ENCODE measurements around the gene FNDC3B.

Gene FNDC3B

GRCh38 chr3:172373912-172374311 is 334.5 kb downstream of the FNDC3B start:
- H3K27ac ChIP-seq, result no peak overlapping the region
- TF ChIP-seq ZFX (IDR thresholded peaks at IDR 0.05; ENCODE audit: borderline replicate concordance), result no peak
- TF ChIP-seq, protein P1, sequence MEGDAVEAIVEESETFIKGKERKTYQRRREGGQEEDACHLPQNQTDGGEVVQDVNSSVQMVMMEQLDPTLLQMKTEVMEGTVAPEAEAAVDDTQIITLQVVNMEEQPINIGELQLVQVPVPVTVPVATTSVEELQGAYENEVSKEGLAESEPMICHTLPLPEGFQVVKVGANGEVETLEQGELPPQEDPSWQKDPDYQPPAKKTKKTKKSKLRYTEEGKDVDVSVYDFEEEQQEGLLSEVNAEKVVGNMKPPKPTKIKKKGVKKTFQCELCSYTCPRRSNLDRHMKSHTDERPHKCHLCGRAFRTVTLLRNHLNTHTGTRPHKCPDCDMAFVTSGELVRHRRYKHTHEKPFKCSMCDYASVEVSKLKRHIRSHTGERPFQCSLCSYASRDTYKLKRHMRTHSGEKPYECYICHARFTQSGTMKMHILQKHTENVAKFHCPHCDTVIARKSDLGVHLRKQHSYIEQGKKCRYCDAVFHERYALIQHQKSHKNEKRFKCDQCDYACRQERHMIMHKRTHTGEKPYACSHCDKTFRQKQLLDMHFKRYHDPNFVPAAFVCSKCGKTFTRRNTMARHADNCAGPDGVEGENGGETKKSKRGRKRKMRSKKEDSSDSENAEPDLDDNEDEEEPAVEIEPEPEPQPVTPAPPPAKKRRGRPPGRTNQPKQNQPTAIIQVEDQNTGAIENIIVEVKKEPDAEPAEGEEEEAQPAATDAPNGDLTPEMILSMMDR (IDR thresholded peaks at IDR 0.05), result no peak

DNA sequence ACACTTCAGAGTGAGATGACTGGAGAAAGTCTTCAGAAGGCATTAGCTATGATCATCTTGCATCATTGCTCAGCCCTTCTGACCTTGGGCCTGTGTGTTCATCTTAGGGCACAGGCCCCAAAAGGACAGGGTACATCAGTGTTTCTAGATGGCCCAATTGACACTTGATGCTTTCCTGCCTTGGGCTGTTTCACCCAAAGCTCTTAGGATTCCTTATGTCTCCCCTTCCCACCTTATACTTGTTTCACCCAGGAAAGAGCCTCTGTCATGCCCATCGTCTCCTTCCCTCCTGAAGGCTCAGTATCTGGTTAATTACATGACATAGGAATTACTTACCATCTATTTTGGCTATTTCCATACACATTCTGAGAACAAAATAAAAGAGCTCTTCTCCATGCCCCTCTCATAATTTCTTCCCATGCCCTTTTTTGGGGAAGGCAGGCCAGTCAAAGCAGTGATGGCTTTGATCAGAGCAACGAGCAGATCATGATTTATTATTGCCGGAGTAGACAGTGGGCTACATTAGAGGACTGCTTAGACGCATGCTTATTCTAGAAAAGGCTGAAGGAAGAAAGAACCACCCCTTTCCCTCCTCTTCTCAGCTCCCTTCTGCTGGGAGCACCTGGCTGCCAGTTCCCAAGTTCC is 335.9 kb downstream of the FNDC3B start:
- H3K27ac ChIP-seq, result no peak overlapping the region
- TF ChIP-seq, protein P1 (IDR thresholded peaks at IDR 0.05), result no peak
- TF ChIP-seq ZFX (IDR thresholded peaks at IDR 0.05; ENCODE audit: borderline replicate concordance), result no peak

DNA sequence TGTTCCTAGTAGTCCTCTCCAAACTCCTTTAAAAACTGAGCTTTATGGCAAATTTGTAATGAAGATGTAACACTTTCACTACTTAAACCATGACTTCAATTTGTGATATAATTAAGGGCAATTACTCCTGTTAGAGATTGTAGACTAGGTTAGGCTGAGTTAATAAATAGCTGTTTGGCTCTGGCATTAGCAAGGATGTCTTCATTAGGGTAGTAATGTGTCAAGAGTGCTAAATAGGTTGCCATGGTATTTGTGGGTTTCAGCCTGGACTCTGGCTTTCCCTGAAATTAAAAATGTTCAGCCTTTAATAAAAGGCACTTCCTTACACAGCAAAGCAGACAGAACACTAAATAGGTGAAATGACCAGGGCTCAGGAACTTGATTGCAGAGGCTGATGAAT is 337.0 kb downstream of the FNDC3B start:
- H3K27ac ChIP-seq, result no peak overlapping the region
- TF ChIP-seq, protein P1 (IDR thresholded peaks at IDR 0.05), result no peak
- no peak for TF ChIP-seq ZFX (IDR thresholded peaks at IDR 0.05; ENCODE audit: borderline replicate concordance)

GRCh38 chr3:172376881-172377280 is 337.5 kb downstream of the FNDC3B start:
- TF ChIP-seq, protein P1 (IDR thresholded peaks at IDR 0.05), result no peak
- no peak for TF ChIP-seq ZFX (IDR thresholded peaks at IDR 0.05; ENCODE audit: borderline replicate concordance)
- no peak overlapping the region for H3K27ac ChIP-seq

GRCh38 chr3:172378439-172378838 is 339.1 kb downstream of the FNDC3B start:
- TF ChIP-seq, protein P1 (IDR thresholded peaks at IDR 0.05), result no peak
- no peak for TF ChIP-seq ZFX (IDR thresholded peaks at IDR 0.05; ENCODE audit: borderline replicate concordance)
- no peak overlapping the region for H3K27ac ChIP-seq

DNA sequence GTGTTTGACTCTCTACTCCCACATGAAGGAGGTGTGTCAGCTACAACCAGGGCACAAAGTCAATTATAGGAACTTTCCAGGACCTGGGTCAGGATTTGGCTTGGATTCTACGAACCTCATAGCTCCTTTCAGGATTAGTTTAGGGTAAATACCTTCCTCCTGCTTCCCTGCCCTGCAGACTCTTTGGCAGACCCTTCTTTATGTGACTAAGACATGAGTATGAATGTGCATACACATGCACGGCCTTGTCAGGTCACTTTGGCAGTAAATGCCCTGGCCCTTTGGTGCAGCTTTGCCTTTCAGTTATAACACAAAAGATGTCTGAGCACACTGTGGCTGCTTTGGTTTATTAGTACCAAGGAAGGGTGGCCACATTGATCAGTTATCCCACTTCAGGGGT is 340.0 kb downstream of the FNDC3B start:
- no peak for TF ChIP-seq ZFX (IDR thresholded peaks at IDR 0.05; ENCODE audit: borderline replicate concordance)
- no peak overlapping the region for H3K27ac ChIP-seq

DNA sequence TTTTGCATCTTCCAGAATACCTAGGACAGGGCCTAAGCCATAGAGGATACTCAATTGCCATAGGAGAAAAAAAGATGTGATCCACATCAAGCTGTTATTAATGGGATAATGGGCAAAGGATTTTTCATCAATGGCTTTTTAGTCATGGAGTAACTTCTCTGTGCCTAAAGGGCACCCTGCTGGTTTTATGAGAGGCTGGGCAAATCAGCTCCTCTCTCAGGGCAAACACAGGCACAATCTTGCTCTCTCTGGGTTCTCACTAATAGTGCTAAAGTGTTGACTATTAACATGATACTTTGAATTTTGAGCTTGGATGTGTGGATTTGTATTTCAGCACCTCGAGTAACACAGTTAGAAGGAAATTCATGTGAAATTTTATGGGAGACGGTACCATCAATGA is 341.3 kb downstream of the FNDC3B start:
- TF ChIP-seq, protein P1 (IDR thresholded peaks at IDR 0.05), result no peak
- TF ChIP-seq ZFX (IDR thresholded peaks at IDR 0.05; ENCODE audit: borderline replicate concordance), result no peak
- no peak overlapping the region for H3K27ac ChIP-seq

GRCh38 chr3:172383306-172383796 is 344.0 kb downstream of the FNDC3B start:
- TF ChIP-seq, protein P1 (IDR thresholded peaks at IDR 0.05), result no peak
- TF ChIP-seq ZFX (IDR thresholded peaks at IDR 0.05; ENCODE audit: borderline replicate concordance), result no peak
- no peak overlapping the region for H3K27ac ChIP-seq
